Measurements from ENCODE around the gene OR5AN1. TPM values are rescaled to one million over a fixed set of nuclear protein-coding genes. Genes with fewer than 3 reads are reported as not detected.

The OR5AN1 gene
- total and polyA plus RNA-seq, 10 of the 15 experiments (the other 5 are each of a cell fraction or from before 2014, with no cell fraction given), result not detected

DNA sequence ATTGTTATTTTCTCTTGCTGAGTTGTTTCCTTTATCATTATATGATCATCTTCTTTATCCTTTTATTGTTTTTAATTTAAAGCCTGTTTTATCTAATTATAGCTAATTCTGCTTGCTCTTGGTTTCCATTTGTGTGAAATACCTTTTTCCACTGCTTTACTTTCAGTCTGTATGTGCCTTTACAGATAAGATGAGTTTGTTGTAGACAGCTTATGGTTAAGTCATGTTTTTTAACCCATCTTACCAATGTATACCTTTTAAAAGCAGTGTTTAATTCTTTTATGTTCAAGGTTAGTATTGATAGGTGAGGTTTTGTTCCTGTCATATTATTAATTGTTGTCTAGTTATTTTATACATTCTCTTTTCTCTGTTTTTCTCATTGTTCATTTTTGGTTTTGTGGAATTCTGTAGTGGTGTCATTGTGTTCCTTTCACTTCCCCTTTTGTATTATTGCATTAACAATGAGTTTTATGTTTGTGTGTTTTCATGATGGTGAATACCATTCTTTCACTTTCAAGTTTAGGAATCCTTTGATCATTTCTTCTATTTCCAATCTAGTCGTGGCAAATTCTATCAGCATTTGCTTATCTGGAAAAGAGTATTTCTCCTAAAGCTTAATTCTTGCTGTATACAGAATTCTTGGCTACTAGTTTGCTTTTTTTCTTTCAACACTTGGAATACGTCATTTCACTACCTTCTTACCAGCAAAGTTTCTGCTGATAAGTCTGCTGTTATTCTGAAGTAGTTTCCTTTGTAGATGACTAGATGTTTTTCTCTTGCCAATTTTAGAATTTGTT is 21.8 kb downstream of the OR5AN1 start (continued):
- 0 out of 3 replicates have a peak, but pooled peaks have one; percentile 22 for TF ChIP-seq POU2F2 (IDR thresholded peaks at IDR 0.05; ENCODE audit: borderline replicate concordance, low read depth, low read length)
- TF ChIP-seq, protein P1, sequence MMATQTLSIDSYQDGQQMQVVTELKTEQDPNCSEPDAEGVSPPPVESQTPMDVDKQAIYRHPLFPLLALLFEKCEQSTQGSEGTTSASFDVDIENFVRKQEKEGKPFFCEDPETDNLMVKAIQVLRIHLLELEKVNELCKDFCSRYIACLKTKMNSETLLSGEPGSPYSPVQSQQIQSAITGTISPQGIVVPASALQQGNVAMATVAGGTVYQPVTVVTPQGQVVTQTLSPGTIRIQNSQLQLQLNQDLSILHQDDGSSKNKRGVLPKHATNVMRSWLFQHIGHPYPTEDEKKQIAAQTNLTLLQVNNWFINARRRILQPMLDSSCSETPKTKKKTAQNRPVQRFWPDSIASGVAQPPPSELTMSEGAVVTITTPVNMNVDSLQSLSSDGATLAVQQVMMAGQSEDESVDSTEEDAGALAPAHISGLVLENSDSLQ (IDR thresholded peaks at IDR 0.05), result 0 out of 2 replicates have a peak, but pooled peaks have one; percentile 16
- peak; percentile 85; the same call in 1 of the 2 replicates for TF ChIP-seq CBX5 (IDR thresholded peaks at IDR 0.05; ENCODE audit: low read depth)
- TF ChIP-seq, protein P2, sequence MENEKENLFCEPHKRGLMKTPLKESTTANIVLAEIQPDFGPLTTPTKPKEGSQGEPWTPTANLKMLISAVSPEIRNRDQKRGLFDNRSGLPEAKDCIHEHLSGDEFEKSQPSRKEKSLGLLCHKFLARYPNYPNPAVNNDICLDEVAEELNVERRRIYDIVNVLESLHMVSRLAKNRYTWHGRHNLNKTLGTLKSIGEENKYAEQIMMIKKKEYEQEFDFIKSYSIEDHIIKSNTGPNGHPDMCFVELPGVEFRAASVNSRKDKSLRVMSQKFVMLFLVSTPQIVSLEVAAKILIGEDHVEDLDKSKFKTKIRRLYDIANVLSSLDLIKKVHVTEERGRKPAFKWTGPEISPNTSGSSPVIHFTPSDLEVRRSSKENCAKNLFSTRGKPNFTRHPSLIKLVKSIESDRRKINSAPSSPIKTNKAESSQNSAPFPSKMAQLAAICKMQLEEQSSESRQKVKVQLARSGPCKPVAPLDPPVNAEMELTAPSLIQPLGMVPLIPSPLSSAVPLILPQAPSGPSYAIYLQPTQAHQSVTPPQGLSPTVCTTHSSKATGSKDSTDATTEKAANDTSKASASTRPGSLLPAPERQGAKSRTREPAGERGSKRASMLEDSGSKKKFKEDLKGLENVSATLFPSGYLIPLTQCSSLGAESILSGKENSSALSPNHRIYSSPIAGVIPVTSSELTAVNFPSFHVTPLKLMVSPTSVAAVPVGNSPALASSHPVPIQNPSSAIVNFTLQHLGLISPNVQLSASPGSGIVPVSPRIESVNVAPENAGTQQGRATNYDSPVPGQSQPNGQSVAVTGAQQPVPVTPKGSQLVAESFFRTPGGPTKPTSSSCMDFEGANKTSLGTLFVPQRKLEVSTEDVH (IDR thresholded peaks at IDR 0.05; ENCODE audit: low read depth, partially characterized antibody), result peak; percentile 25
- TF ChIP-seq, protein P3, sequence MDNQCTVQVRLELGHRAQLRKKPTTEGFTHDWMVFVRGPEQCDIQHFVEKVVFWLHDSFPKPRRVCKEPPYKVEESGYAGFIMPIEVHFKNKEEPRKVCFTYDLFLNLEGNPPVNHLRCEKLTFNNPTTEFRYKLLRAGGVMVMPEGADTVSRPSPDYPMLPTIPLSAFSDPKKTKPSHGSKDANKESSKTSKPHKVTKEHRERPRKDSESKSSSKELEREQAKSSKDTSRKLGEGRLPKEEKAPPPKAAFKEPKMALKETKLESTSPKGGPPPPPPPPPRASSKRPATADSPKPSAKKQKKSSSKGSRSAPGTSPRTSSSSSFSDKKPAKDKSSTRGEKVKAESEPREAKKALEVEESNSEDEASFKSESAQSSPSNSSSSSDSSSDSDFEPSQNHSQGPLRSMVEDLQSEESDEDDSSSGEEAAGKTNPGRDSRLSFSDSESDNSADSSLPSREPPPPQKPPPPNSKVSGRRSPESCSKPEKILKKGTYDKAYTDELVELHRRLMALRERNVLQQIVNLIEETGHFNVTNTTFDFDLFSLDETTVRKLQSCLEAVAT (IDR thresholded peaks at IDR 0.05), result peak; percentile 86
- TF ChIP-seq, protein P4, sequence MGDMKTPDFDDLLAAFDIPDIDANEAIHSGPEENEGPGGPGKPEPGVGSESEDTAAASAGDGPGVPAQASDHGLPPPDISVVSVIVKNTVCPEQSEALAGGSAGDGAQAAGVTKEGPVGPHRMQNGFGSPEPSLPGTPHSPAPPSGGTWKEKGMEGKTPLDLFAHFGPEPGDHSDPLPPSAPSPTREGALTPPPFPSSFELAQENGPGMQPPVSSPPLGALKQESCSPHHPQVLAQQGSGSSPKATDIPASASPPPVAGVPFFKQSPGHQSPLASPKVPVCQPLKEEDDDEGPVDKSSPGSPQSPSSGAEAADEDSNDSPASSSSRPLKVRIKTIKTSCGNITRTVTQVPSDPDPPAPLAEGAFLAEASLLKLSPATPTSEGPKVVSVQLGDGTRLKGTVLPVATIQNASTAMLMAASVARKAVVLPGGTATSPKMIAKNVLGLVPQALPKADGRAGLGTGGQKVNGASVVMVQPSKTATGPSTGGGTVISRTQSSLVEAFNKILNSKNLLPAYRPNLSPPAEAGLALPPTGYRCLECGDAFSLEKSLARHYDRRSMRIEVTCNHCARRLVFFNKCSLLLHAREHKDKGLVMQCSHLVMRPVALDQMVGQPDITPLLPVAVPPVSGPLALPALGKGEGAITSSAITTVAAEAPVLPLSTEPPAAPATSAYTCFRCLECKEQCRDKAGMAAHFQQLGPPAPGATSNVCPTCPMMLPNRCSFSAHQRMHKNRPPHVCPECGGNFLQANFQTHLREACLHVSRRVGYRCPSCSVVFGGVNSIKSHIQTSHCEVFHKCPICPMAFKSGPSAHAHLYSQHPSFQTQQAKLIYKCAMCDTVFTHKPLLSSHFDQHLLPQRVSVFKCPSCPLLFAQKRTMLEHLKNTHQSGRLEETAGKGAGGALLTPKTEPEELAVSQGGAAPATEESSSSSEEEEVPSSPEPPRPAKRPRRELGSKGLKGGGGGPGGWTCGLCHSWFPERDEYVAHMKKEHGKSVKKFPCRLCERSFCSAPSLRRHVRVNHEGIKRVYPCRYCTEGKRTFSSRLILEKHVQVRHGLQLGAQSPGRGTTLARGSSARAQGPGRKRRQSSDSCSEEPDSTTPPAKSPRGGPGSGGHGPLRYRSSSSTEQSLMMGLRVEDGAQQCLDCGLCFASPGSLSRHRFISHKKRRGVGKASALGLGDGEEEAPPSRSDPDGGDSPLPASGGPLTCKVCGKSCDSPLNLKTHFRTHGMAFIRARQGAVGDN (IDR thresholded peaks at IDR 0.05), result no peak
- peak; percentile 99 for TF ChIP-seq NFIC (IDR thresholded peaks at IDR 0.05; ENCODE audit: low read depth, low read length)
- peak; percentile 22; the same call in 1 of the 2 replicates for TF ChIP-seq CHD2 (IDR thresholded peaks at IDR 0.05; ENCODE audit: borderline replicate concordance, low read depth, low read length)
- TF ChIP-seq CEBPB (IDR thresholded peaks at IDR 0.05; ENCODE audit: borderline replicate concordance in 1 of 2, low read depth in 2 of 2, low read length in 2 of 2), result peak in 1 of 2 experiments; percentile 54; a peak in 1 of 4 replicates
- peak; percentile 79 to 93 for TF ChIP-seq EP300 (IDR thresholded peaks at IDR 0.05; ENCODE audit: borderline replicate concordance in 1 of 2, control insufficient read depth in 1 of 2, low read depth in 2 of 2, low read length in 2 of 2)
- TF ChIP-seq BRCA1 (IDR thresholded peaks at IDR 0.05; ENCODE audit: low read depth, low read length), result no peak
- peak; percentile 52; the same call in 1 of the 2 replicates for TF ChIP-seq BACH1 (IDR thresholded peaks at IDR 0.05; ENCODE audit: borderline replicate concordance)
- TF ChIP-seq MTA3 (IDR thresholded peaks at IDR 0.05; ENCODE audit: borderline replicate concordance, low read length), result peak; percentile 86; the same call in 1 of the 2 replicates
- TF ChIP-seq GABPA (IDR thresholded peaks at IDR 0.05; ENCODE audit: low read depth), result peak; percentile 55; the same call in 1 of the 2 replicates
- no peak for TF ChIP-seq TAF1 (IDR thresholded peaks at IDR 0.05; ENCODE audit: borderline replicate concordance, low read depth, low read length)
